Measurements from ENCODE around the gene SLC39A3. TPM values are rescaled to one million over a fixed set of nuclear protein-coding genes. Genes with fewer than 3 reads are reported as not detected.

The SLC39A3 gene
- total RNA-seq, 2 experiments from 2014 or later: 7.6 to 7.9 TPM

DNA sequence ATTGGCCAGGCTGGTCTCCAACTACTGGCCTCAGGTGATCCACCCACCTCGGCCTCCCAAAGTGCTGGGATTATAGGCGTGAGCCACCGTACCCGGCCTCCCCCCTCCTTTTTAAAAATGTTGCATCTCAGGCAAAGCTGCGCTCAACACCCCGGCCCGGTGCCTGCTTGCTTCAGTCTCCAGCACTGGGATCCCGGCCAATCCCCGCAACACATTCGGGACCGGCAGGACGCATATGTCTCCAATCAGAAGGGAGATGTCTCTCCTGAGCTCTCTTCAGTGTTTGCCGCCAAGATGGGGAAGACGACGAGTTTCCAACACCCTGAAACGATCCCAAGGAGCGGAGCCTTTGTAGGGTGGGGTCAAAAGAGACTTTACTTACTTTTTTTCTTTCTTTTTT is 53.5 kb downstream of the SLC39A3 start:
- Histone ChIP-seq H3K27me3 (ENCODE audit: control insufficient read depth in 1 of 2, insufficient read depth in 2 of 2, low read length in 2 of 2) (no peaks in the 10 kb centered on the region), H3K9me3 (ENCODE audit: control insufficient read depth in 1 of 2, insufficient read depth in 1 of 2, low read length in 2 of 2) (no peaks in the 10 kb centered on the region), H3K4me1 (ENCODE audit: insufficient read depth, low read length) (no peaks in the 10 kb centered on the region), H3K27ac (ENCODE audit: low read depth in 1 of 2, low read length in 2 of 2) (no peak overlapping the region), H3K36me3 (ENCODE audit: insufficient read depth, low read length) (no peaks in the 10 kb centered on the region), H3K4me3 (ENCODE audit: low read length) (no peak overlapping the region)
- CTCF ChIA-PET: no interaction called here
- no peaks in the 10 kb centered on the region for H3K9me3 Mint-ChIP-seq
- no peaks in the 10 kb centered on the region for H3K27me3 Mint-ChIP-seq
- intact Hi-C loops (cut with DNase I, micrococcal nuclease): no loop called here
- DNase-seq (no peak), ATAC-seq (ENCODE audit: poor library complexity) (no peak)
- no peak overlapping the region for H3K4me3 Mint-ChIP-seq
- TF ChIP-seq CTCF (IDR thresholded peaks at IDR 0.05): no peak
- H3K4me1 Mint-ChIP-seq (ENCODE audit: low read depth): no peaks in the 10 kb centered on the region
- POLR2A ChIA-PET: no interaction called here
- H3K27ac Mint-ChIP-seq: no peak overlapping the region
- no peaks in the 10 kb centered on the region for H3K36me3 Mint-ChIP-seq (ENCODE audit: low read depth)

- intact Hi-C loops (cut with DNase I, micrococcal nuclease): no loop called here
- ChIA-PET POLR2A (no interaction called here), CTCF (no interaction called here)
- Histone ChIP-seq H3K27ac (ENCODE audit: low read depth in 1 of 2, low read length in 2 of 2) (no peak overlapping the region), H3K4me3 (ENCODE audit: low read length) (no peak overlapping the region), H3K36me3 (ENCODE audit: insufficient read depth, low read length) (no peaks in the 10 kb centered on the region), H3K4me1 (ENCODE audit: insufficient read depth, low read length) (no peaks in the 10 kb centered on the region), H3K27me3 (ENCODE audit: control insufficient read depth in 1 of 2, insufficient read depth in 2 of 2, low read length in 2 of 2) (no peaks in the 10 kb centered on the region), H3K9me3 (ENCODE audit: control insufficient read depth in 1 of 2, insufficient read depth in 1 of 2, low read length in 2 of 2) (no peaks in the 10 kb centered on the region)
- Mint-ChIP-seq H3K4me3 (no peak overlapping the region), H3K27me3 (no peaks in the 10 kb centered on the region), H3K27ac (no peak overlapping the region), H3K36me3 (ENCODE audit: low read depth) (no peaks in the 10 kb centered on the region), H3K9me3 (no peaks in the 10 kb centered on the region), H3K4me1 (ENCODE audit: low read depth) (no peaks in the 10 kb centered on the region)
- no peak for TF ChIP-seq CTCF (IDR thresholded peaks at IDR 0.05)
- no peak for DNase-seq
- ATAC-seq (ENCODE audit: poor library complexity): no peak
These were observed 54.6 kb downstream of the SLC39A3 start for GRCh38 chr19:2685204-2685704.

- ATAC-seq (ENCODE audit: poor library complexity) (no peak), DNase-seq (no peak)
- Mint-ChIP-seq H3K4me1 (ENCODE audit: low read depth) (no peaks in the 10 kb centered on the region), H3K36me3 (ENCODE audit: low read depth) (no peaks in the 10 kb centered on the region), H3K27ac (no peak overlapping the region), H3K9me3 (no peaks in the 10 kb centered on the region), H3K4me3 (no peak overlapping the region), H3K27me3 (no peaks in the 10 kb centered on the region)
- Histone ChIP-seq H3K4me1 (ENCODE audit: insufficient read depth, low read length) (no peaks in the 10 kb centered on the region), H3K9me3 (ENCODE audit: control insufficient read depth in 1 of 2, insufficient read depth in 1 of 2, low read length in 2 of 2) (no peaks in the 10 kb centered on the region), H3K36me3 (ENCODE audit: insufficient read depth, low read length) (no peaks in the 10 kb centered on the region), H3K27me3 (ENCODE audit: control insufficient read depth in 1 of 2, insufficient read depth in 2 of 2, low read length in 2 of 2) (no peaks in the 10 kb centered on the region), H3K27ac (ENCODE audit: low read depth in 1 of 2, low read length in 2 of 2) (no peak overlapping the region), H3K4me3 (ENCODE audit: low read length) (no peak overlapping the region)
- POLR2A ChIA-PET: no interaction called here
- intact Hi-C loops (cut with DNase I, micrococcal nuclease): no loop called here
- CTCF ChIA-PET: no interaction called here
- no peak for TF ChIP-seq CTCF (IDR thresholded peaks at IDR 0.05)
These were observed 56.3 kb downstream of the SLC39A3 start for GRCh38 chr19:2683430-2684003.

Other genes starting within 250 kb of the SLC39A3 start
- gene GNG7, start 37.3 kb downstream of the SLC39A3 start, total RNA-seq: 1 to 10 TPM; 5.2 to 5.7 TPM
- gene DIRAS1, start 18.6 kb downstream of the SLC39A3 start, total RNA-seq: not detected
- 10 to 100 TPM; 28.3 to 29.7 TPM for gene SGTA, start 43.3 kb upstream of the SLC39A3 start, total RNA-seq
- 10 to 100 TPM; 26.6 to 27.3 TPM for gene THOP1, start 45.5 kb upstream of the SLC39A3 start, total RNA-seq
- gene ZNF554, start 79.9 kb upstream of the SLC39A3 start, total RNA-seq: 1 to 10 TPM; 3.5 to 3.6 TPM
- gene ZNF555, start 101.5 kb upstream of the SLC39A3 start, total RNA-seq: 1 to 10 TPM; 2.3 to 2.4 TPM
- not detected for gene ZNF556, start 127.3 kb upstream of the SLC39A3 start, total RNA-seq
- gene ZNF57, start 160.9 kb upstream of the SLC39A3 start, total RNA-seq: under 1 TPM; 0.47 to 0.82 TPM
- 1 to 10 TPM; 2.0 to 2.4 TPM for gene ZNF77, start 205.0 kb upstream of the SLC39A3 start, total RNA-seq
- not detected for gene TLE6, start 237.5 kb upstream of the SLC39A3 start, total RNA-seq